ENCODE results near the gene WDR20. TPM values are rescaled to one million over a fixed set of nuclear protein-coding genes. Genes with fewer than 3 reads are reported as not detected.
"Not testable (repeated sequence)": the region's sequence is repeated elsewhere in the genome, so short reads cannot be mapped to it uniquely, and the experiment has no call there.

Gene WDR20
- total RNA-seq (ENCODE audit: insufficient read depth, low replicate concordance), result 33.9 TPM

GRCh38 chr14:102139286-102140026 is at the start of gene WDR20:
Gene WDR20, plus strand, starts transcription at chr14:102139897. Its CDS starts 27 bp downstream, at chr14:102139924.
- peak; percentile 99 for DNase-seq (ENCODE audit: low spot score)

GRCh38 chr14:102090713-102091112 is 49.0 kb upstream of the WDR20 start:
- no peak for DNase-seq (ENCODE audit: low spot score)

GRCh38 chr14:102092806-102093205 is 46.9 kb upstream of the WDR20 start:
- DNase-seq (ENCODE audit: low spot score), result no peak

GRCh38 chr14:102094101-102094500 is 45.6 kb upstream of the WDR20 start:
- no peak for DNase-seq (ENCODE audit: low spot score)

- DNase-seq (ENCODE audit: low spot score), result no peak
Measured at GRCh38 chr14:102095231-102095870, 44.3 kb upstream of the WDR20 start.

- DNase-seq (ENCODE audit: low spot score), result peak; percentile 15
Measured at GRCh38 chr14:102095871-102096568, 43.7 kb upstream of the WDR20 start.

GRCh38 chr14:102096569-102097188 is 43.0 kb upstream of the WDR20 start:
- DNase-seq (ENCODE audit: low spot score), result peak; percentile 86

- peak; percentile 23 for DNase-seq (ENCODE audit: low spot score)
Measured at GRCh38 chr14:102097441-102098135, 42.1 kb upstream of the WDR20 start.

GRCh38 chr14:102103062-102103695 is 36.5 kb upstream of the WDR20 start:
- no peak for DNase-seq (ENCODE audit: low spot score)

- DNase-seq (ENCODE audit: low spot score), result no peak
Measured at GRCh38 chr14:102105369-102105768, 34.3 kb upstream of the WDR20 start.

- not testable (repeated sequence) for DNase-seq (ENCODE audit: low spot score)
Measured at GRCh38 chr14:102109332-102109731, 30.4 kb upstream of the WDR20 start.

- DNase-seq (ENCODE audit: low spot score), result no peak
Measured at GRCh38 chr14:102111101-102111500, 28.6 kb upstream of the WDR20 start.

- DNase-seq (ENCODE audit: low spot score), result no peak
Measured at GRCh38 chr14:102116361-102117180, 23.1 kb upstream of the WDR20 start.

GRCh38 chr14:102117852-102118251 is 21.8 kb upstream of the WDR20 start:
- no peak for DNase-seq (ENCODE audit: low spot score)

- no peak for DNase-seq (ENCODE audit: low spot score)
Measured at GRCh38 chr14:102120888-102121287, 18.8 kb upstream of the WDR20 start.

- no peak for DNase-seq (ENCODE audit: low spot score)
Measured at GRCh38 chr14:102121567-102121966, 18.1 kb upstream of the WDR20 start.

- DNase-seq (ENCODE audit: low spot score), result no peak
Measured at GRCh38 chr14:102124419-102124818, 15.3 kb upstream of the WDR20 start.

GRCh38 chr14:102125546-102125945 is 14.2 kb upstream of the WDR20 start:
- DNase-seq (ENCODE audit: low spot score), result no peak

GRCh38 chr14:102126807-102127455 is 12.8 kb upstream of the WDR20 start:
- no peak for DNase-seq (ENCODE audit: low spot score)

GRCh38 chr14:102131741-102132140 is 8.0 kb upstream of the WDR20 start:
- DNase-seq (ENCODE audit: low spot score), result no peak
